ENCODE measurements around the gene SLC35E4.
"Not testable (repeated sequence)": the region's sequence is repeated elsewhere in the genome, so short reads cannot be mapped to it uniquely, and the experiment has no call there.

SLC35E4 gene

DNA sequence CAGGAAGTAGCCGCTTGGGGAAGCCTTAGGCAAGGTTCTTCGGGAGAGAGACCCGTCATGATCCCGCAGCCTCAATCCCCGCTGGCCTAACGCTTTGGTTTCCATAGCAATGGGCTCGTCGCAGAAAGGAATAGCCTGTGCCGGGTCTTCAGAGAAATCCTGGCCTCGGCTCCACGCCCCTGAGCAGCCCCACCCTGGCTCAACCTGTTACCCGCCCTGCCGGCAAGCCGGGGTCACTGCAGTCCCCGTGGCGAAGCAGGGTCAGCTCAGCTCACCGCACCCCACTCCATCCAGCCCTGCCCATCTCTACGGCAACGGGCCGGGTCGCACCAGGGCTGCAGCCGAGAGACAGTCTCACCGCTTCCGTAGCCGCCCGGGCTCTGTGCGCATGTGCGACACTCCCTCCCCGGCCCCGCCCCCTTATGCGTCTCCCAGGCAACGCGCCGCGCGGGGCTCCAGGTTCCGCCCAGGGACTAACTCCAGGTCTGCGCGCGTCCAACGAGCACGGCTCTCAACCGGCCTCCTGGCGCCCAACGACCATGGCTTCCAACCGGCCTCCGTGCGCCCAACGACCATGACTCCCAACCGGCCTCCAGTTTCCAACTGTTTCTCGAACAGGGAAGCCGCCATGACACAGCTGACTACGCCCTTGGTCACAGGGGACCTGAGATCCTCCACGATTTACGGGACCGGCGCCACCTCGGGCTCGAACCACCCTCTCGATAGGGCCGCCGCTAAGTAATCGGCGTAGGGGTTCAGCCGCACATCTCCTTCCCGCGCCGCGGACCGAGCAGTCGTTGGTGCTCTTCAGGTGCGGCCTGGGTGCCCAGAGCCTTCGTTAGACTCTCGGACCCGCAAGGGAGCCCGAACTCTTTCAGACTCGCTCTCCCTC lies 32.2 kb downstream of the SLC35E4 start, which contains the start of gene DUSP18:
TSS of gene DUSP18 (minus strand) at position 382 of the 892 bp plus-strand sequence. CDS start 3,872 bp downstream, outside the sequence.
- TF ChIP-seq, protein P1, sequence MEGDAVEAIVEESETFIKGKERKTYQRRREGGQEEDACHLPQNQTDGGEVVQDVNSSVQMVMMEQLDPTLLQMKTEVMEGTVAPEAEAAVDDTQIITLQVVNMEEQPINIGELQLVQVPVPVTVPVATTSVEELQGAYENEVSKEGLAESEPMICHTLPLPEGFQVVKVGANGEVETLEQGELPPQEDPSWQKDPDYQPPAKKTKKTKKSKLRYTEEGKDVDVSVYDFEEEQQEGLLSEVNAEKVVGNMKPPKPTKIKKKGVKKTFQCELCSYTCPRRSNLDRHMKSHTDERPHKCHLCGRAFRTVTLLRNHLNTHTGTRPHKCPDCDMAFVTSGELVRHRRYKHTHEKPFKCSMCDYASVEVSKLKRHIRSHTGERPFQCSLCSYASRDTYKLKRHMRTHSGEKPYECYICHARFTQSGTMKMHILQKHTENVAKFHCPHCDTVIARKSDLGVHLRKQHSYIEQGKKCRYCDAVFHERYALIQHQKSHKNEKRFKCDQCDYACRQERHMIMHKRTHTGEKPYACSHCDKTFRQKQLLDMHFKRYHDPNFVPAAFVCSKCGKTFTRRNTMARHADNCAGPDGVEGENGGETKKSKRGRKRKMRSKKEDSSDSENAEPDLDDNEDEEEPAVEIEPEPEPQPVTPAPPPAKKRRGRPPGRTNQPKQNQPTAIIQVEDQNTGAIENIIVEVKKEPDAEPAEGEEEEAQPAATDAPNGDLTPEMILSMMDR (conservative IDR thresholded peaks at IDR 0.05) = no peak
- no peak for TF ChIP-seq ZFX (IDR thresholded peaks at IDR 0.05)
- H3K27ac ChIP-seq = peak within 1 kb of the TSS; percentile 49

DNA sequence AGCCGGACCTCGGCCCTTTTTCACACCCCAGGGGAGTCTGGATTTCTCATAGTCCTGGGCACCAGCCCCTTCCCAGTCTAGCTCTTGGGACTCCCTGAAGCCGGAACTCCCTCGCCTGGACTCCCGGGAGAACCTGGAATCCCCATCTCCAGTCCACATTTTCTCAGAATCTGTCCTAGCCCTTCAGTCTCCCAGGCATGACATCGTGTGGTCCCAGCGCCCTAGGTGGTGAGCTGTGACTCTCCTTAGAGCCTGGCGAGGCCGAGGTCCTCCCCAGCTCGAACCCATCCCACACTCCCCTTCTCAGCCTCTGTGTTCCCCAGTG lies 32.8 kb downstream of the SLC35E4 start:
- TF ChIP-seq, protein P1 (conservative IDR thresholded peaks at IDR 0.05) = no peak
- no peak for TF ChIP-seq ZFX (IDR thresholded peaks at IDR 0.05)
- H3K27ac ChIP-seq = peak overlapping the region; percentile 49

DNA sequence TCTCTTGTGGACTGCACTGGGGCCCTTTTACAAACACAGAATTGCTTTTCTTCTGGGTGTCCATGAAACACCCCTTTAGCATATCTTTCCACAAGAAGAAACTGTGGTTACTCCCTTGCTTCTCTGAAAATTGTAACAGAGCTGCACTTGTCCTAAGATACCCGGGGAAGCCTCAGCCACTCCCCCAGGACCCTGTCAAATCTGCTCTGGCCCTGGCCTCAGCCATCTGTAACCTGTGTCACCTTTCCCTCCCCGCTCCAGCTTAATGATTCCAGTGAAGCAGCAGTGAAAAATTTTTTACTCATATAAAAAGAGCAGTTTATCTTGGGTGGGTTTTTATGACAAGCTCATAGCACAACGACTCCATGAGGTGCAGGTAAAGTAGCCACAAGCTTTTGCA lies 35.5 kb downstream of the SLC35E4 start:
- no peak for TF ChIP-seq ZFX (IDR thresholded peaks at IDR 0.05)
- TF ChIP-seq, protein P1 (conservative IDR thresholded peaks at IDR 0.05) = no peak
- H3K27ac ChIP-seq = no peak overlapping the region

DNA sequence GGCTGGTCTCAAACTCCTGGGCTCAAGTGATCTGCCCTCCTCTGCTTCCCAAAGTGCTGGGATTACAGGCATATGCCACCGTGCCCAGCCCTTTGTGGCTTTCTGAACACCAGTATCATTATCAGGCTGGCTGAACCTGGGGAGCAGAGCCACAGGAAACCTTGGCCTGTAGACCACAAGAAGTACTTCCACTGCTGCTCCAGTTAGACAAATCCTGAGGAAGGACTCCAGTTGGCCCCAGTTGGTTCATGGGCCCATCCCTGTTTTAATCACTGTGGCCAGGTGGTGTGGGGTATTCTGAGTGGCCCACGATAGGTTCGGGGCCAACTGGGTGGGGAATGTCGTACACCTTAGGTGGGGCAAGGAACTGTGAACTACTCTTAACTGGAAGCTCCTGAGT lies 37.6 kb downstream of the SLC35E4 start:
- H3K27ac ChIP-seq = no peak overlapping the region
- no peak for TF ChIP-seq ZFX (IDR thresholded peaks at IDR 0.05)
- TF ChIP-seq, protein P1 (conservative IDR thresholded peaks at IDR 0.05) = no peak

DNA sequence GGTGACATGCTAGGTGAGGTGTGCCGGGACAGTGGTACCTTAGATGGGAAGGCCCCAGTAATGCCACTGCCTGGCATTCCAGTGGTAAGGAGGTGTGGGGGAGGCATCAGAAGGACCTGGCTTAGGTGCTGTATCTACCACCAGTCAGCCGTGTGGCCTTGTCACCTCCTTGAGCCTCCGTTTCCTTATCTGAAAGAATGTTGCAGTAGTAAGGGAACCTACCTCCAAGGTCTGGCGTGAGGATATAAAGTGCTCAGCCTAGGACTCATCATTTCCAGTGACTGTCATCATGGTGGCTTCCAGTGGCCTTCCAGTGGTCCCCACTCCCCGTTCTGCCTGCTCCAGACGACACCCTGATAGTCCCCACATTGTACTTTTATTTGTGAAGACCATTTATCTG lies 38.9 kb downstream of the SLC35E4 start:
- no peak for TF ChIP-seq ZFX (IDR thresholded peaks at IDR 0.05)
- TF ChIP-seq, protein P1 (conservative IDR thresholded peaks at IDR 0.05) = no peak
- no peak overlapping the region for H3K27ac ChIP-seq

DNA sequence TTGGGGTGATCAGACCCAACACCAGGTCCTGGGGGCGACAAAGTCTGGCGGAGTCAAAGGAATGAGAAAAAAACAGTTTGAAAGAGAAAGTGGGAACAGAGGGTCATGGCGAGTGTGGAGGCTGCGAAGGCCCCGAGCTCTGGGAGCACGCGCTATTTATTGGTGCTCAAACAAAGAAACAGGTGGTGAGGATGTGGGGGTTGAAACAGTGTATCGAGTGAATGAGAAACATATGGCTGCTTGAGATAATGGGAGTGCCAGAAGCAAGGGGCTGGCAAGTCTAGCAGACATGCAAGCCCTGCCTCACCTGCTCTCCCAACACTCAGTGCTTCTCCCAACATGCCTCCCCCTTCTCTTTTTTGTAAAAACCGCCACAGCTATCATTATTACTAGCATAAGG lies 39.9 kb downstream of the SLC35E4 start:
- H3K27ac ChIP-seq = no peak overlapping the region
- TF ChIP-seq, protein P1 (conservative IDR thresholded peaks at IDR 0.05) = no peak
- TF ChIP-seq ZFX (IDR thresholded peaks at IDR 0.05) = no peak

DNA sequence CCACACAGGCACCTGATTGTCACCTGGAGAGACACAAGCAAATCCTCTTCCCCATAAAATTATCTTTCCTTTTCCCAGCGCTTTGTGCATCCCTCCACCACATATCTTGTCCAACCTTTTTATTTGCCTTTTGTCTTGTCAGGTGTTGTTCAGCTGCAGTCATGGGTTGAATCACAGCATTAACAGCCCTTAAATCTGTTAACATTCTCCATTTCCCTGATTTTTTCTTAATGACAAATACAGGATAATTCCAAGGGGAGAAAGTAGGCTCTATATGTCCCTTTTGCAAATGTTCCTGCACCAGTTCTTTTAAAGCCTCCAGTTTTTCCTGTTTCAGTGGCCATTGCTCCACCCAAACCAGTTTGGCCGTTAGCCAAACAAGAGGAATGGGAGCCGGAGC lies 41.0 kb downstream of the SLC35E4 start:
- H3K27ac ChIP-seq = not testable (repeated sequence)

DNA sequence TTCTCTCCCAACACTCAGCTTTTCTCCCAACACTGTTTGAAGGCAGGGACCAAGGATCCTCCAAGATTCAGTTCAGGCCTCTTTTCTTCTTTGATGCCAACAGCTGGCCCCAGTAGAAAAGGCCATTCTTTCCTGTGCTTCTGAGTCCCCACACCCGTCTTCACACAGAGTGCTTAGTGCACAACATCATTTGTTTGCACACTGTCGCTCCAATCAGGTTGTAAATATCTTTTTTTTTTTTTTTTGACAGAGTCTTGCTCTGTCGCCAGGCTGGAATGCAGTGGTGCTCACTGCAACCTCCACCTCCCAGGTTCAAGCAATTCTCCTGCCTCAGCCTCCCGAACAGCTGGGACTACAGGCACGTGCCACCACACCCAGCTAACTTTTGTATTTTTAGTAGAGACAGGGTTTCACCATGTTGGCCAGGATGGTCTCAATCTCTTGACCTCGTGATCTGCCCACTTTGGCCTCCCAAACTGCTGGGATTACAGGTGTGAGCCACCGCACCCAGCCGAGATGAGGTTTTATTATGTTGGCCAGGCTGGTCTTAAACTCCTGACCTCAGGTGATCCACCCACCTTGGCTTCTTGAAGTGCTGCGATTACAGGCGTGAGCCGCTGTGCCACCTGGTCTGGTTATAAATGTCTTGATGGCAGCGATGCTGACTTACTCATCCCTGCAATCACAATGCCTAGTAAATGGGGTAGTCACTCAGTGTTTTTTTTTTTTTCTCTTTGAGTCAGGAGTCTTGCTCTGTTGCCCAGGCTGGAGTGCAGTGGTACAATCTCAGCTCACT lies 44.5 kb downstream of the SLC35E4 start:
- not testable (repeated sequence) for H3K27ac ChIP-seq

Measured in C4-2B (cell line).